GM18499 (cell line): ENCODE results near the gene NDEL1.

ENCODE experiments used
- ATAC-seq: cut with Tn5 transposase; IDR thresholded peaks from one replicate; pipeline ENCODE4 v1.9.1; 2021; ENCODE audit warnings: moderate number of reproducible peaks; ENCODE audit not compliant: insufficient read depth, unreplicated experiment

The NDEL1 gene

DNA sequence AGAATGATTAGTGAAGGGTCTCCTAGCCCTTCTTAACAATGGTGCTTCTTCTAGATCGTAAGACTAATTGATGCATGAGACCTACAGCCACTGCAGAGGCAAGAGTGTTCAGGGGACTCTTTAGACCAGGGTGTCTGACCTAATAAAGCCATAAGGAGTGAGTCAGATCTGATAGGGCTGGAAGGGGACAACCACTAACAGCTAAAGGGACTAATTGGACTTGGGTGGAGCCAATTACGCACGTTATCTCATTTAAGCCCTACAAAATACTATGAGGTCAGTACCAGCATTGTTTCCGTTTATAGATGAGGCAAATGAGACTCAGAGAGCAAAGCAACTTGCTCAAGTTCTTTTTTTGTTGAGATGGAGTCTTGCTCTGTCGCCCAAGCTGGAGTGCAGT lies 23.6 kb upstream of the NDEL1 start:
- no peak for ATAC-seq

DNA sequence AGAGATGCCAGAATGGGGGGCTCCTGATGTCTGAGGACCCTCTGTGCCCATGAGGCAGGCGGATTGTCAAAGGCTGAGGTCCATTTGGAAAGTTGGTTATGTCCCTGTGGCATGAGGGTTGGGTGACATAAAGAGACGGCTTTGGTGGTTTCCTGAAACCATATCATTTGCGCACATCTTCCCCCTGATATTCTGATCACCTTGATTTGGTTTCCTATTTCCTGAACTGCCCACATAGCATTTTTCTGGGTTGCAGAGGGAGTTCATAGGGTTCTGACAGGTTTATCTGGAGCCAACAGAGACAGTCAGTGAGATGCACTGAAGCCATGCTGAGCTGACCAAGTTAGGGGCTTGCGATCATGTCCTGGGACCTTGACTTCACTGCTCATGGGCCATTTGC lies 22.4 kb upstream of the NDEL1 start:
- no peak for ATAC-seq

DNA sequence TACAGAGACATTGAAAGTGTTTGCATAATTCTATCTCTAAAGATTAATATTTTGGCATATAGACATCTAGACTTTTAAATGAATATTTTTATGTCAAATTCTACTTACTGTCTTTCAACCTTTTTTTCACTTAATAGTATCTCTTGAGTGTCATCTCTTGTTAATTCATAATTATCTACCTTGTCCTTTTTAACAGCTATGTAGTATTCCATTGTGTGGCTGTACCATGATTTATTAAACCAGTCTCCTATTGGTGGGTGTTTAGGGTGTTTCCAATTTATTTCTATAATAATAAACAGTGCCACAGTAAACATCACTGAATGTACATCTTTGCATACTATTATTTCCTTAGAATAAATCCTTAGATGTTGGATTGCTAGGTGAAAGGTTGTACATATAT lies 21.7 kb upstream of the NDEL1 start:
- no peak for ATAC-seq

DNA sequence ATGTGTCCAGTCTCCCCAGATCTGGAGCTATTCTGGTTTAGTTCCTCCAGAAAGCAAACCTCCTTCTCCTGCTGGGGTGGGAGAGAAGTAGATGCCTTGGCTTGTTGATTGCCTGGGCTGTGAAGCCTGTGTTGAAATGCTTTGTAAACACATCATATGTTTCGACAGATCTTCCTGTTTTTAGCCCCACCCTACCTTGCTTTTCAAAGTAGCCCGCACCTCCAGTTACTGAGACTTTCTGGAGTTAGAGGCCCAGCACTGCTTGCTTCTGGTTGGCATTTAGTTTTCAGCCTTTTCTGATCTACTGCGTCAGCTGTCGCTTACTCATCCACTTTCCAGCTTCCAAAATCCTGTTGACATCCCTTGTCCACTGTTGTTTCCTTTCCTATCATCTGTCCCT lies 17.9 kb upstream of the NDEL1 start:
- ATAC-seq: no peak

DNA sequence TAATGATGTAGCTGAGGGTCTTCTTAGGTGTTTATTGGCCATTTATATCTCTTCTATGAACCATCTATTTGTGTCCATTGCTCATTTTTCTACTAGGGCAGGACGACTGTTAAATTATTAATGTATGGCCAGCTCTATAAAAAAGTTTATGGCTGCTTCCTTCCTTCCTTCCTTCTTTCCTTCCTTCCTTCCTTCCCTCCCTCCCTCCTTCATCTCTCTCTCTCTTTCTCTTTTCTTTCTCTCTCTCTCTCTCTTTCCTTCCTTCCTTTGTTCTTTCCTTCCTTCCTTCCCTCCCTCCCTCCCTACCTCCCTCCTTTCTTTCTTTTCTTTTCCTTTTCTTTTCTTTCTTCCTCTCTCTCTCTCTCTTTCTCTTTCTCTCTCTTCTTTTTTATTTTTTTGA lies 17.2 kb upstream of the NDEL1 start:
- ATAC-seq: no peak

DNA sequence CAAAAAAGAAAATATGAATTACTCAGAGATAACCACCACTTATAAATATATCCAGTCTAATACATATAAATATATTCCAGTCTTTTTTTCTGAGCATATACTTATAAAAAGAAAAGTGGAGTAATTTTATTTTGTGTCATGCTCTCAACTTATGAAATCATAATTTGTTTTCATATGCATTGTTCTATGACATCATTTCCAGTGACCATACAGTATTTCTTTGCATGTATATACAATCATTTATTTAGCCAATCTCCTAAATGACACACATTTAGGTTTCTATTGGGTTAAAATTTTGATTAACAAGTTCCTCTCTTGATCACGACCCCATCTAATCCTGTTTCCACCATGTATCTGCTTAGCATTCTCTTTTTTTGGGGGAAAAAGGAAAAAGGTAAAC lies 16.4 kb upstream of the NDEL1 start:
- no peak for ATAC-seq

DNA sequence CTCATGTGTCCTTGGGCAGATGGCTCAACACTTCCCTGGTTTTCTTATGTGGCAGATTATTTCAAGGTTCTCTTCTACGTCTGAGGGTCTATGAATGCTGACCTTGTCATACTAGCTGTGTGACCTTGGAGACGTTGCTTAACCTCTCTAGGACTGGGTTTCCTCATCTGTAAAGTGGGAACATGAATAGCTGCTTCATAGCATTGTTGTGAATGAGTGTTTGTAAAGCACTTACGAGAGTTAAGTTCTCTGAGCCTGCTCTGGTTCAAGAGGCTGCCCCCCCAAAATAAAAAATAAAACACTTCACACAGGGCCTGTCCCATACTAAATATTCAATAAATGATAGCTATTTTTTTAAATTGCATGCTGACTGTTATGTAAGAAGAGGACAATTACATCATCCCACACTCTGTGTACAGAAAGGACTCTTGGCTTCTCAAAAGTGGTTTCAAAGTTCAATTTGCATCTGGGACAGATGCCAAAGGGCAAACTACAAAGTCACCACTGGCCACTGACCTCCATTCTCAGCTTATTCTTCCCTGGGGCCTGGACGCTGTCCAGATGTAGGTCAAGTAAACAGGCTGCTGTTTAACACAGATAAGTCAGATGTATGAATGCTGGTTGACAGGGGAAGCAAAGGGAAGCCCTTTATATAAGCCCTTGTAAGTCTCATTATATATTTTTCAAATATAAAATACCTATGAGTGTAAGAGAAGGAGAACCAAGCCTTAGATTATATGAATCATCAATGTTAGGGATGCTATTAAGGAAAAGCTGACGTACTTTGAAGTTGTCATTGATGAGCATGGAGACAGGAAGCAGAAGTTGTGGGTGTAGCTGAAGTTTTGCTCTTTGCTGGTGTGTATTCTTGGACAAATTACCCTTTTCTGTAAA lies 15.4 kb upstream of the NDEL1 start:
- ATAC-seq: no peak

DNA sequence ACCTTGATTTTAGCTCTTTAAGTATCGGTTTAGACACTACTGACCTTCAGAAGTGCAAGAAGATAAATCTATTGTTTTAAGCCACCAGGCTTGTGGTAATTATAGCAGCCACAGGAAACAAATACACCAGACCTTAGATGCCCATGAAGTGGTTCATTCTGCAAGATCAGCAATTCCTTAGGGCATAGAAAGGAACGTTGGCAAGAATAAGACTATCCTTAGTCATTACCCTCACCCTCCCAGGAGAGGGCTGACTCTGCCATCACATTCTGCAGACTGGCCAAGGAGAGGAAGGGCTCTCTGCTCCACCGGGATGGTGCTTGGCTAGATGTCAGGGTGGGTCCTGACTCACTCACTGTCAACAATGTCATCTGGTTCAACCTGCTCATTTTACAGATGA lies 14.1 kb upstream of the NDEL1 start:
- ATAC-seq: no peak

DNA sequence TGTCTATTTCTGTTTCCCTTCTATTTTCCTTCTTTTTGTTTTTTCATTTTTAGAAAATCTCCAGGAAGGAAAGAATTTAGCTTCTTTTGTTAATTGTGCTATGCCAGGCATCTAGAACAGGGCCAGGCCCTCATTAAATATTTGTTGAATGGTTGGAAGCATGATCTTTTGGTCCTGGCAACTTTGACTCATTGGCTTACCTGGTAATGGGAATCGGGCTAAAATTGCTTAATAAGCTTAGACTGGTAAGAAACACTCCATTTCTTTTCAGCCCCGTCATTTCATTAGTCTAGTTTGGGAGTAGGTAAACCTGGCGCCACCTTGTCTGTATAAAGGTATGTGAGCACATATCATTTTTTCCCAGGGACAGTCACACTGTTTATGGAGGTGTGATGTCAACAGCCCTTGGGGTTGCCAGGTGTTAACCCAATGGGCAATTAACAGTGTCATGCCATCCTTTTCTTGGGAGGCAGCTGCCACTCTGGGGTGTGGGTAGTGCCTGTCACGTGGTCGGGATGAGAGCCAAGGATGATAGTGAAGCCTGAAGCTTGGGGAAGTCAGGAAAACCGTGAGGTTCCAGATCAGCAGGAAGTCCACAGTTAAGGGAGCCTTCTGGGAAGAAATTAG lies 9.5 kb upstream of the NDEL1 start:
- ATAC-seq: no peak

DNA sequence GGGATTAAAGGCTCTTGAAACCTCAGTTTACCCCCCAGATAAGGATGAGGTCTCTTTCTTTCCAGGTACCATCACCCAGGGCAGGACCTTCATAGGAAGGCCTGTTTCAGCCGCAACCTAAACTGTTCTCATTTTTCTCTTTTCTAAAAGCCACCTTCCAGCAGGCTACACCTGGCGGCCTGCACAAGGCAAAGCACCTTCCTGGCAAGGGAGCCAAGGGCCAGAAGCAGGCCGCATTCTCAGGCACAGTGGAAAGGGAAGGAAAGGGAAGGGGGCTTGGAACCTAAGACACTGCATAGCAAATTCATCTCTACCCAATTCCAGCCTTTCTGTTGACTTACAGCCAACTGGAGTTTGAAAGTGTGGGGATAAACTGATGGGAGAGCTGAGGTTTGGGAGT lies 8.9 kb upstream of the NDEL1 start:
- ATAC-seq: no peak

DNA sequence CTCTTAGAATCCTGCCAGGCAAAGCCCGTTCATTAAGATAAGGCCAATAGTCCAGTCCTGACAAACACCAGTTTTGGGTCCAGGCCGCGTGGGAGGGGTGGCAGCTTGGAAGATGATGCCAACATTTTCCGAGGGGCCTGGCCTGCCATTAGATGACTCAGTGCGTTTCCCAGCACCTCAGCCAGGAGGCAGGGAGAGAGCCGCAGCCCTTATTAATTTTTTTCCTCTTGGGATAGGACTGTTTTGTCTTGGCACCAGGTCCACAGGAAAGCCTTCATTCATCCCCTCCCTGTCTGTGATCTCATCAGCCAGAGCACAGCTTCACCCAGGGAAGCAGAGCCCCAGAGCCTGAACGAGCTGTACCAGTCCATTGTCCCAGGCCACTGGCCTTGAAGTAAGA lies 4.7 kb upstream of the NDEL1 start:
- no peak for ATAC-seq

DNA sequence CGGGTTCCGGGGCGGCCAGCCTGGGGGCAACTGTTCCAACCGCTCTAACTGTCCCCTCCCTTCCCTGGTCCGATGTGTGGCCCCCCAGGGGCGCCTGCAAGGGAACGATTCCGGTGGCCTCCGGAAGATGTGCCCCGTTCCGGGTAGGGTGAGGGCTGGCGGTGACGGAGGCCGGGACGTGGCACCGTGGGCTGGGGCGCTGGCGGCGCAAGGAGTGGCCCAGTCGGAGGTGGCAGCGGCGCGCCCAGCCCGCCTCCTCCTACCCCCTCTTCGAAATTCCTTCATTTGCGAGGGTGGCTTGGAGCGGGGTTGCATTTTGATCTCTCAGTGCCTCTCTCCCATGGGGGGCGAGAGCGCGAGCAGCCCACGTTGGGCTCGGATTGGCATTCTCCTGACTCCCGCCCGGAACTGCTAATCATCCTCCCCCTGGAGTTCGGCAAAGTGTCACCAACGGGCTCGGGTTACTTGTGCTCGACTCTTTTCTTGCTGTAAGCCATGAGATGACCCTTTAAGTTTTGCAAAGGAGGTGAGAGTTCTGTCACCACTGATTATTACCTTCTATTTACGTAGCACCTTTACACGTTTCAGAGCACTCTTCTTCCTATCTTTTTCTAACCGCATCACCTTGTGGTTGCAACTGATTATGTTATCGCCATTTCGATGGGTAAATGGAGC lies 622 bp downstream of the NDEL1 start:
- ATAC-seq: peak; percentile 15

DNA sequence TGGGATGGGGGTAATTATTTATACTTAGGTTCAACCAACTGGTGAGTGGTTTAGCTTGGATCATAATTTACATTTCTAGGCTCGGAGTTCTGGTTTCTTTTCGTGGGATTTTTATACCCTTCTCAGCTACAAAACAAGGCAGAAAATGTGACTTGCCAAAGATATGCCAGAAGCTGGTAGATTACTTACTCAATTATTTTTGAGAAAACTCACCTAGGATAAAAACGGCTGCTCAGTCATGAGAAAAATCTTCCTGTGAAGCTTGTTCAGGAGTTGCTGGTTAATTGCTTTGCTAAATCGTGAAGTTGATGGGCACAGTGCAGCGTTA lies 1.1 kb downstream of the NDEL1 start:
- no peak for ATAC-seq

DNA sequence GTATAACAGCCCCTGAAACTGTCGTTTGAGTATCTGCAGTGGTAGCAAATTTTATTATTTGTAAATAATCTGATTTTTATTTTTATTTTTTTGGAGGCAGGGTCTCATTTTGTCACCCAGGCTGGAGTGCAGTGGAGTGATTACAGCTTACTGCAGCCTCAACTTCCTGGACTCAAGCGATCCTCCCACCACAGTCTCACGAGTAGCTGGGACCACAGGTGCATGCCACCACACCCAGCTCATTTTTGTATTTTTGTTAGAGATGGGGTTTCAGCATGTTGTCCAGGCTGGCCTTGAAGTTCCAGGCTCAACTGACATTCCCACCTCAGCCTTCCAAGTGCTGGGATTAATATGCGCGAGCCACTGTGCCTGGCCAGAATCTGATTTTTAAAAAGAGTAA lies 2.8 kb downstream of the NDEL1 start:
- no peak for ATAC-seq

DNA sequence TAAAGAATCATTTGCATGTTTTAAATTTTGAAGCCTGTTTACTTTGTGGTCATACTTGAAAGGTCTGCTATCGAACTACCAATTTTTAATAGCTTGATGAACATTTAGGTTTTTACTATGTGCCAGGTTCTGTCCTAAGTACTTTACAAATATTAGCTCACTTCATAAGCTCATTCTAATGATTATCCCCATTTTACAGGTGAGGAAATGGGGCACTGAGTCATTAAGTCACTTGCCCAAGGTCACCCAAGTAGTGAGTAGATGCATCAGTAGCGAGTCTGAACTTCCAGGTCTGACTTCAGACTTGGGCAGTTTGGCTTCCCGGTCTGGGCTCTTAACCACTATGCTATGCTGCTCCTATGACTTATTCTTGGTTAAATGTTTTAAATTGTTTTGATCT lies 4.0 kb downstream of the NDEL1 start:
- ATAC-seq: no peak

DNA sequence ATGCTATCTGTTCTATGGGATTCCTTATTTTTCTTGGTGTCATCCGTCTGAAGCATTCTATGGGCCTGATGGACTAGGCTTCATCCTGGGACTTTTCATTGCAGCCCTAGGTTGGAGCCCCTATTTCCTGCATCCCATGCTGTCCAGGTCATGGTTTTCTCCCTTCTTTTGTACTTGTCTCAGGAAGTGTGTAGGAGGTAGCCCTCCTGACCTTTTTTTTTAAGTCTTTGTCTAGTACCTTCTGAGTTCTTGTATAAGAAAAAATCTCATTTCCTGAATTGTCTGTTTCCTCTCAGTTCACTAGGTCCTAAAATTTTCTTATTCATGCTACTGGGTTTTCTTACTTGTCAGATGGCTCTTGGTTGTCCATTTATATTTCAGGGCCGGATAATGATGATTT lies 6.0 kb downstream of the NDEL1 start:
- no peak for ATAC-seq

DNA sequence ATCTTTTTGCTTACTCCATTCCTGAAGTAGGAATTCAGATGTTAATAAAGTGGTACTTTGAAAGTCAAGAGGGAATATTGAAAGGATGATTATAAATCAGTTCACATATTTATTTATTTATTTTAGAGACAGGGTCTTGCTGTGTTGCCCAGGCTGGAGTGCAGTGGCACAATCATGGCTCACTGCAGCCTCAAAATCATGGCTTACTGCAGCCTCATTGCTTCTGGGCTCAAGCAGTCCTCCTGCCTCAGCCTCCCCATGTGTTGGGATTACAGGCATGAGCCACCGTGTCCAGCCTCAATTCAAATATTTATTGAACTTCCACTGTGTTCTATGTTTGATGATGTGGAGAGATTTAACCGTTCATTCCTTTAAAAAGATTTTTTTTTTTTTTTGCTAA lies 6.6 kb downstream of the NDEL1 start:
- ATAC-seq: no peak

DNA sequence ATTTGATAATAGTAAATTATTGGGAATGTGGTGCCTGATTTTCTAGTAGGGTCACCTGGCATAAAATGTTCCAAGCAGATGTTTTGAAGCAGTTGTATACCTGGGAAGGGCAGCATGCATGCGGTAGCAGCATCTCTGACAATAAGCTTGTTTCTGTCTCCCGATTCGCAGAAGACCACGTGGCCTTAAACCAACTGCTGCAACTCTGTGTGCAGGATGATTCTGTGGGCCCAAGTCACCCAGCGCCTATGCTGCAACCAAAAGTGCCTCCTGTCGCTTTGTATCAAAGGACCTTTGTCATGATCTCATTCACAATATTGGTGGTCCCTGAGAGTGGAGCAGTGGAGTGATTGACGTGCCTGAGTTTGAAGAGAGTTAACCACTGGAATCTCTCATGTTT lies 8.1 kb downstream of the NDEL1 start:
- ATAC-seq: no peak

DNA sequence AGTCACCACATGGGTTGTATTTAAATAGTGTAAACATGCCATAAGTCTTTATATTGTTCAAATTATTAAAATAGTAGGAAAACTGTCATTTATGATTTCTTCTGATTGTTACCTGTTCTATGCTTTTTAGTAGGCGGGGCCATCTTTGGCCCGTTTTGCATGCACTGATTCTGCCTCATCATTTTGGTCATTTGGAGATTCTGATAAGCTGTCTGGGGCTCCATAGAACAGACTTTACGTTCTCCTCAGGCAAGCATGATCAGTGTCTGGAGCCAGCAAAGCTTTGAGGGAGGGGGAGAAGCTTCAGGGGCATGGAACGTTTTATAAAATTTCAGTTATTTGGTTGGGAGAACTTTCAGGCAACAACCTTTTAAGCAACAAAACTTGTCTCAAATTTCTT lies 8.8 kb downstream of the NDEL1 start:
- ATAC-seq: no peak

DNA sequence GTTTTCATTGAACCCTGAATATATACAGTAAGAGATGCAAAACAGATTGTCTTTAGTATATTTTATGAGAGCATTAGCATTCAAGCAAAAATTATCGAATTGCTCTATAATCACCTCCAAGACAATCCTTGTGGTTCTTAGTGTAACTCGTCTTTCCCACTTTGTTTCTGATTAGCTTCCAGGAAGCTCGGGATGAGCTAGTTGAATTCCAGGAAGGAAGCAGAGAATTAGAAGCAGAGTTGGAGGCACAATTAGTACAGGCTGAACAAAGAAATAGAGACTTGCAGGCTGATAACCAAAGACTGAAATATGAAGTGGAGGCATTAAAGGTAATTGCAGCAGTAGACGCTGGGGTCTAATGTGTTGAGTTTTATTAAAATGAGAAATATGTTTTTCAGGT lies 9.9 kb downstream of the NDEL1 start:
- no peak for ATAC-seq

DNA sequence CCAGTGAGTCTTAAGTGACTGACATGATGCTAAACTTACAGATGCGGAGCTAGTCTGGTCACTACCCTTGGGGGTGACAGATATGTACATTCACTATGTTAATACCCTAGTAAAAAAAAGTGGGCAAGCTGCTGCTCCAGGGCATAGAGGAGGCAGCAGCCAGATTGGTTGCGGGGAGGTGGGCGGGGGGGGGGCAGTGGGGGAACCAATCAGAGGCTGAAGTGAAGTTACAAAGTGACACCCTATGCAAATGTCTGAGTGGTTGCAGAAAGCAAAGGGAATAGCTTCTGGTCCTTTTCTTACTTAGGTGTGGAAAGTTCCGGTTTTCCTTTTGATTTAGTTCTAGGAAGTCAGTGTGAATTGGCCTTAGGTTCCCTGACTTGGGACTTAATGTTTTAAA lies 12.1 kb downstream of the NDEL1 start:
- ATAC-seq: no peak

DNA sequence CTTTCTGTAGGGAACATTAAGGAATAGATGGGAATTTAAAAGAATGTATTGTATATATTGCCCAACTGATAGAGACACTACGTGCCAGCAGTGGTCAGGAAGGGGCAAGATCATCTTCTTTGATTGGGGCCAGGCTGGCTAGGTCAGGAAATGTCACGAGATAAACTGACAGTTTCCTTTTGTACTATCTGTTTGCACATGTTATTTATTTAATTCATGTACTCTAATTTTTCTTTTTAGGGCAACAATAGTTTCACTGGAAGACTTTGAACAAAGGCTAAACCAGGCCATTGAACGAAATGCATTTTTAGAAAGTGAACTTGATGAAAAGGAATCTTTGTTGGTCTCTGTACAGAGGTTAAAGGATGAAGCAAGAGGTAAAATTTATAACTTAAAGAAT lies 12.6 kb downstream of the NDEL1 start:
- no peak for ATAC-seq
